Cerebellar cortex (tissue), 1 donor: ENCODE measurements around the gene SECISBP2L.
"Not testable (repeated sequence)": the region's sequence is repeated elsewhere in the genome, so short reads cannot be mapped to it uniquely, and the experiment has no call there.

Experiments
- DNase-seq: peaks from one replicate; pipeline ENCODE4 v3.0.0-alpha.2; 2015; ENCODE audit warnings: low spot score

The SECISBP2L gene

GRCh38 chr15:49046220-49047102 is at the start of gene SECISBP2L:
Gene SECISBP2L (minus strand): TSS chr15:49046446. CDS start chr15:49046299, 147 bp downstream.
- peak; percentile 95 for DNase-seq

- DNase-seq: no peak
Measured at GRCh38 chr15:49094923-49095322, 48.7 kb upstream of the SECISBP2L start.

GRCh38 chr15:49093252-49094105 is 47.2 kb upstream of the SECISBP2L start:
- no peak for DNase-seq

- DNase-seq: no peak
Measured at GRCh38 chr15:49088996-49089395, 42.8 kb upstream of the SECISBP2L start.

- no peak for DNase-seq
Measured at GRCh38 chr15:49085696-49086459, 39.6 kb upstream of the SECISBP2L start.

GRCh38 chr15:49084285-49084570 is 38.0 kb upstream of the SECISBP2L start:
- no peak for DNase-seq

- no peak for DNase-seq
Measured at GRCh38 chr15:49083401-49084284, 37.4 kb upstream of the SECISBP2L start.

- DNase-seq: no peak
Measured at GRCh38 chr15:49082960-49083359, 36.7 kb upstream of the SECISBP2L start.

- DNase-seq: no peak
Measured at GRCh38 chr15:49079340-49080039, 33.2 kb upstream of the SECISBP2L start.

GRCh38 chr15:49075881-49076280 is 29.6 kb upstream of the SECISBP2L start:
- DNase-seq: no peak

- not testable (repeated sequence) for DNase-seq
Measured at GRCh38 chr15:49074589-49075287, 28.5 kb upstream of the SECISBP2L start.

- DNase-seq: no peak
Measured at GRCh38 chr15:49066372-49066771, 20.1 kb upstream of the SECISBP2L start.

GRCh38 chr15:49064884-49065283 is 18.6 kb upstream of the SECISBP2L start:
- no peak for DNase-seq

- DNase-seq: no peak
Measured at GRCh38 chr15:49064281-49064653, 18.0 kb upstream of the SECISBP2L start.

- DNase-seq: no peak
Measured at GRCh38 chr15:49063402-49064280, 17.4 kb upstream of the SECISBP2L start.

GRCh38 chr15:49062900-49063299 is 16.7 kb upstream of the SECISBP2L start:
- no peak for DNase-seq

GRCh38 chr15:49060710-49061495 is 14.7 kb upstream of the SECISBP2L start:
- DNase-seq: no peak

- no peak for DNase-seq
Measured at GRCh38 chr15:49059491-49059890, 13.2 kb upstream of the SECISBP2L start.
